GM15510 (cell line): Measurements from ENCODE around the gene XPR1.

Source experiments
- POLR2A ChIP-seq: IDR thresholded peaks from 3 replicates; pipeline ENCODE4 v1.6.1; 2011; ENCODE audit warnings: borderline replicate concordance; ENCODE audit not compliant: insufficient read length; ENCODE audit errors: extremely low read depth

The XPR1 gene

DNA sequence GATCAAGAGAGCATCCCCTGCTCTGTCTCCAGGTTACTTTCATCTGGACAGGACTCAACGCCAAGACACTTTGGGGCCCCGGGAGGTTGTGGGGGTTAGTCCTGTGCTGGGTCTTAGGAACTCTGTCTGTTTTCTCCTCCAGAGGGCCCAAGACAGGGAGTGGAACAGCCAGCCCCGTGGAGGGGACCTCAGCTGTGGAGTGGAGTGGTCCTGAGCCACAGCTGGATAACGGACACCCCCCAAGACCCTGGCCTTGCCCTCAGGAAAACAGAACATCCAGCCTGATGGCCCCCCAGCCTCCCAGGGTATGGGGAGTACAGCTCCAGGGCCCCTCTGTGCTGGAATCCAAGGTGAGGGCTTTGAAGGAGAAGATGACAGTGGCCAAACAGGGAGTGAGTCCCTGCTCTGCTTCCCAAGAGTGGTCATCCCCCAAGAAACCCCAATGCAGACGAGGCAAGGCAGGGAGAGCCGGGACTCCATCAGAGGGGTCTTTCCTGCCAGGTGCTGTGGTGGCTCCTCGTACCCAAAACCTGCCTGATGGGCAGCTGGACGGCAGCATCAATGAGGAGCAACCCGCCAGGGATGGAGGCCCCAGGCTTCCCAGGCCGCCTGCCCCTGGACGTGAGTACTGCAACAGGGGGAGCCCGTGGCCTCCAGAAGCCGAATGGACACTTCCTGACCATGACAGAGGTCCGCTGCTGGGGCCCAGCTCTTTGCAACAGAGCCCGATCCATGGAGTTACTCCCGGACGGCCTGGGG lies 284.4 kb downstream of the XPR1 start:
- TF ChIP-seq POLR2A: no peak

DNA sequence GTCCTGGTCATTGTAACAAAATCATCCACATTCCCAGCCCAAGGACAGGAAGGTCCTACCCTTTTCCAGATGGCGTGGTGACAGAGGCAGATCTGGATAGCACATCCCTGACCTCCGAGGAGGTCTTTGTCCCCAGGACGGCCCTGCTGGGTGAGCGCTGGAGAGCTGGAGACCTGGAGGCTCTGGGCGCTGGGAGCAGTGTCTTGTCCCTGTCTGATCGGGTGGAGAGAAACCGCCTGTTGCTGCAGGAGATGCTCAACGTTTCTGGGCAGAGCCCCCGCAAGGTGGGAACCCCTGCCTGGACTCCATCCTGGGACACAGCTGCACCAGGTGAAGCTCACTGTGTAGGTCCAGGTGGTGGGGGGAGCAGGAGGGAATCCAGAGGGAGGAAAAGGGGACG lies 284.9 kb downstream of the XPR1 start:
- no peak for TF ChIP-seq POLR2A

DNA sequence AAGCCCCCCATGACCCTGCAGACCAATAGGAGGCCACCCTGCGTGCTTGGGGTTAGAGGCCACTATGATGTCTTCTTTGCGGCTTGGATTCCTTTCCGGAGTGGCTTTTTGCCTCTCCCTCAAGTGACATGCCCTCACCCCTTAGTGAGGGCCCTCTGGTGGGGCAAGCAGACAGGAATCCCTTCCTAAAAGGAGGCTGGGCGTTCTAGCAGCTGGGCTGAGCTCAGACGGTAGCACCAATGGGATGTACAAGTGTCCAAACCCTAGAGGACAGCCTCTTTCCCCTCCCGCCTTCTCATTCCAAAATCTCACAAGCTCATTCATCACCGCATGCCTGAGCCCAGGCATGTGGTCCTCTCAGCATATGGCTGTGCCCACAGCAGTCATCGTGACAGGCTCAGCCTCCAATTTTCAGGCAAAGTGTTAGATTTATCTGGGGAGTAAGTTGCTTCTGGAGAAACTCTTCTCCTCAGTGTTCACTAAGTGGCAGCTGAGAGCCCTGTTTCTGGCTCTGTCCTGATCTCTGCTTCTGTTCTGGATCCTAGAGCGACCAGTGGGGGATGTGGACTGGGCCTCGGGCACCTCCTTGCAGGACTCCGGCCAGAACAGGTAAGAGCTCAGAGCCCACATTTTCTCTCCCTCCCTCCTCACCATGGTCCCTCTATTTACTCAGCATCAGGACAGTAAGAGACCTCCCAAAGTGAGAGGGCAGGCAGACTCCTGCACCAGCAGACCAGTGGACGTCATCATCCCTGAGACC lies 285.7 kb downstream of the XPR1 start:
- TF ChIP-seq POLR2A: no peak

DNA sequence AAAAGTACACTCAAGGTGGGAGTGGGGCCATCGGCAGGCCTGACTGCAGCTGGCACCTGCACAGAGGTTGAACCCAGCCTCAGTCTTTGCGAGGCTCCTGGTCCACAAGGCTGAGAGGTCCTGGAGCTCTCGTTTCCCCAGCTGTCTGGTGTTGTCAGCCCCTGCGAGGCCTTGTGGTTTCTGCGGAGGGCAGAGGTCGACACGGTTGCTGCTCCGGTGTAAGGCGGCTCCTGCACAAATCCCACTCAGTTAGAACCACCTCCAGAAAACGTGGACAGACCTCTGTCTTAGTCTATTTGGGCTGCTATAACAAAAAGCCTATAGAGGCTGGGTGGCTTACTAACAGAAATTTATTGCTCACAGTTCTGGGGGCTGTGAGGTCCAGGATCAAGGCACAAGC lies 286.7 kb downstream of the XPR1 start:
- TF ChIP-seq POLR2A: no peak

DNA sequence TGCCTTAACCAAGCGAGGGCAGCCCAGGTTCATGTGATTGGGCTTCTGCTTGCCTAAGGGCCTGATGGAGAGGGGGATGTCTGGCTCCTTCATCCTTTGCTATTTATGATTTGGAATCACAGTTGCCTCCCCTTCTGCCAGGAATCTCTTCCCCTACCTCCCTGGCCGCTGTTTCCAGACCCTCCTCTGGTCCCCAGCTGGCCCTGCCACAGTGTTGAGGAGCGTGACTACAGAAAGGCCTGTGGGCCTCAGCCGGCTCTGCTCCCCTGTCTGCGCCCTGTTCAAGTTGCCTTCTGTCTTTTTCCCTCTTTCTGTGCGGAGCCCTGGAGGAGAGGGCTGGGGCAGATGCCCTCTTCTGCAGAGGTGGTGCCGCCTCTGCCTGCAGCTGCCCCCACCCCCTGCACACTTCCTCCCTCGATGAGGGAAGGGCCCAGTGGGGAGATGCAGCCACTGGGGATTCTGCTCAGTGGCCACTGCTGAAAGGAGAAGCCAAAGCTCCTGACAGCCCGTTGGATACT lies 287.4 kb downstream of the XPR1 start:
- no peak for TF ChIP-seq POLR2A

DNA sequence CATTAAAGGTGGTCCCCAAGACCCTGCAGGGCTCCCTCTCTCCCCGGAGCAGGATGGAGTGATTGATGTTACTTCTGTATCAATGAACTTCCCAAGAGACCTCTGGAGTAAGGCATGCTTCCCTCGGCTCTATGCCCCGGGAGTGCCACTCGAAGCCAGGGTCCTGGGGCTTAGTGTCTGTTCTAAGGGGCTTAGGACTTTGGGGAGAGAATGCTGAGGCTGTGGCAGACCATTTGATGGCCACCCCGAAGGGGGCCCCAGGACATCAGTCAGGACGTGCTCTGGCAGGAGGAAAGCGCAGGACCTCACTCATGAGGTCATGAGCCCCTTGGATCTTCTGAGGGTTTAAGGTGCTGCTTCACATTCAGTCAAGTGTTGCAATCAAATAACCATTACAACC lies 288.4 kb downstream of the XPR1 start:
- TF ChIP-seq POLR2A: no peak

DNA sequence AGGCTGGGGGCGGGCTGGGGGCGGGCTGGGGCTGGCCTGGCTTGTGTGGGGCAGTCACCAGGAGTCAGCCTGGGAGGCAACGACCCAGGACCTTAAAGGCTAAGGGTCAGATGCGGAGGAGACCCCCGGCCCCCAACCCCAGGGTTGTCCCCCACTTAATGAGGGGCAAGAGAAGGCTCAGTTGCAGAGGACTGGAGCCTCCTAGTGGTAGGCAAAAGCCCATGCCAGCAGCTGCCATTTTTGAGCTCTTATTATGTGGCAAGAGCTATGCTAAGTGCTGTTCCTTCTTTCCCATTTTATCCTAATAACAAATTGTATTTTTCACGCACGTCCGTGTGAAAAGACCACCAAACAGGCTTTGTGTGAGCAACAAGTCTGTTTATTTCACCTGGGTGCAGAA lies 288.9 kb downstream of the XPR1 start:
- no peak for TF ChIP-seq POLR2A

DNA sequence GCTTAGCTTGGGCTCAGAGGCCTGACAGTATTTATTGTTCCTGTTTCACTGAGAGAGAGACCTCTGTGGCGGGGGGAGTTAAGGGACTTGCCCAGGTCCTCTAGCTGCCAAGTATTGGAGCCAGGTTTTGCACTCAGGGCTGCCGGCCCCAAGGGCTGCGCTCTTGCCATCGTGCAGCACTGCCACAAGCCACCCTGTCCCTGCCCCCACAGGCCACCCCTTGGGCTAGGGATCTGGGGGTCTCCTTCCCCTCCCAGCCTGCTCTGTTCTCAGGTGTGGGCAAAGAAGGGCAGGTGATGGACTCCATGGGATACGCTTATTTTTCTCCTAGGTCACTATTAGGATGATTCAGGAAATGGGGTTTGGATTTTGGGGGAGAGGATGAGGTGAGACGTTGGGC lies 289.6 kb downstream of the XPR1 start:
- TF ChIP-seq POLR2A: no peak

DNA sequence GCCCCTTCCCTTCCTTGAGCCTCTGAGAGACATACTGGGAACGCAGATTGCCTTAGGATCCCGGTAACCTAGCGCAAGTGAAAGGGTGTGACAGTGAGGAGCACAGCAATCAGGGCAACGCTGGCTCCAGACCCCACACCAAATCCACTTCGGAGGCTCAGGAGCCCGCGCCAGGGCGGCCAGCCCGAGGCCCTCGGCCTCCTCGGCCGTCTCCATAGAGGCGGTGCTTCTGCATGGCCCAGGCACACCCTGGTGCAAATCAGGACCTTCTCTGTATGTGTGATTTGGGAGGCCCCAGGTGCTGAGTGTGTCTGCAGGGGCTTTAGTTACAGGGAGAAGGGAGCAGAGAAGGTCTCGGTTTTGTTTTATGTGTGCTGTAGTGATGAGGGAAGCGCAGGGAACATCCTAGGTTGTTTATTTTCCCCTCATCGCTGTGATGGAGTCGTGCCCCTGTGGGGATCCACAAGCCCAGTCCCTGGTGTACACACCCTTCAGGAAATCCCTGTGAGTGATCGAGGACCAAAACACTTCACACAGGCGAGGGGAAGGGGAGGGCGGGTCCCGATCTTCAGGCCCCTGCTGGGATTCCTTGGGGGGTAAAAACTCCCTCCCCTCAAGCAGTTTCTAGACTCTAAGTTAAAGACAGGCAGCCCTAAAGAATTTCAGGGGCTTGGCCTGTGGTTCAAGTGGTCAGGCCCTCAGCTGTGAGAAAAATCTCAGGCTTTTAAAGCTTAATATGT lies 290.2 kb downstream of the XPR1 start:
- TF ChIP-seq POLR2A: no peak

DNA sequence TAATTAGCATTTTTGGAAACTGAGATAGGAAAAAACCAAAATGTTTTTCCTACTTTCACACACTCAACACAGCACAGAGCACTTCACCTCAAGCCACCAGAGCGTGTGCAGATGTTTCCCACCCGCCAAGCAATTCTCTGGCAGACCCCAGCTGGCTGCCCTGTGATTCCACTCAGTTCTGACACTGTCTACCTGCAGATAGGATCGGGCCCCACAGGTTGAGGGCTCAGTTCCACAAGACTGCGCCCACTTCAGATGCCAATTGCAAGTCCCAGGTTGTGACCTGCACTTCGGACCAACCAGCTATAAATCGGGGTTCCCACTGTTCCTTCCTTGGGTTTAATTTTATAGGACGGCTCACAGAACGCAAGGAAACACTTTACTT lies 290.8 kb downstream of the XPR1 start:
- TF ChIP-seq POLR2A: no peak

DNA sequence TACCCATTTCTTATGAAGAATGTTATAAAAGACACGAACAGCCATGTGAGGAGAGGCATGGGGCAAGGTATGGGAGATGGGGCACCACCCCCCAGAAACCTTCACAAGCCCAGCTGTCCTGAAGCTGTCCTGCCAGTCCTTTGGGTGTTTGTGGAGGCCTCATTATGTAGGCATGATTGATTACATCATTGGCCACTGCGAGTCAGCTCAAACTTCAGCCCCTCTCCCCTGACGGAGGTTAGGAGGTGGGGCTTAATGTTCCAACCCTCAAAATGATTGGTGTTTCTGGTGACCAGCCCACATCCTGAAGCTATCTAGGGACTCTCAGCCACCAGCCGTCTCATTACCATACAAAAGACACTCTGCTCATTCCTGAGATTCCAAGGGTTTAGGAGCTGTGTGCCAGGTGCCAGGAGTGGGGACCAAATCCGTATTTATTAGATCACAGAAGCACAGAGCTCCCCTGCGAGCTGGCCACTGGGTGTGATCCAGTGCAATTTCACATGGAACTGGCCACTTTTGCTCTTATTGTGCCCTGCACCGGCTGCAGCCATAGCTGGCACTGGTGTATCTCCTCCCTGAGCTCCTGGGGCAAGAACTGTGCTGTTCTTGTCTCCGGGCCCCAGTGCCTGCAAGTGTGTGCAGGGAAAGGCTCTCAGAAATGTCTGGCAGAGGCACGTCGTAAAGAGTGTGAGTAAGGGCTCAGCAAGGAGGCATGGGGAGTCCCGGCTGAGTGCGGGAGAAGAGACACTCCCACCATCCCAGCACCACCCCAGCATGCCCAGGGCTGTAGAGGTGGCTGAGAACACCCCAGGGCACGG lies 291.4 kb downstream of the XPR1 start:
- TF ChIP-seq POLR2A: no peak

DNA sequence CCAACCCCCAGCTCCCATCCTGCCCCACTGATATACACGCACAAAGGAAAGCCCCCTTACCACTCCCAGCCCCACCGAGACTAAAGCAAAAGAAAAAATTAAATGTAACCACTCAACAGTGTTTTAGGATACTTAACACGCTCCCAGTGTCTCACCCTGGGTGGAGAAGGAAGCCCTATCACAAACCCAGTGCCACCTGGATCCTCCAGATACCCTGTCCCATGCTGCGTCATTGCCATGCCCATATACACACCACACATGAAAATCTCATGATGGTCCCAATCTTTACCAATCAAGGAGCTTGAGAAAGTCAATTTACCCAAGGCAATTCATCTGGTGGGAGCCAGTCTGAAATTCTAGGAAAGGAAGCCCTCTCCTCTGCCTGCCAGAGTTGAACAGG lies 292.1 kb downstream of the XPR1 start:
- TF ChIP-seq POLR2A: no peak

DNA sequence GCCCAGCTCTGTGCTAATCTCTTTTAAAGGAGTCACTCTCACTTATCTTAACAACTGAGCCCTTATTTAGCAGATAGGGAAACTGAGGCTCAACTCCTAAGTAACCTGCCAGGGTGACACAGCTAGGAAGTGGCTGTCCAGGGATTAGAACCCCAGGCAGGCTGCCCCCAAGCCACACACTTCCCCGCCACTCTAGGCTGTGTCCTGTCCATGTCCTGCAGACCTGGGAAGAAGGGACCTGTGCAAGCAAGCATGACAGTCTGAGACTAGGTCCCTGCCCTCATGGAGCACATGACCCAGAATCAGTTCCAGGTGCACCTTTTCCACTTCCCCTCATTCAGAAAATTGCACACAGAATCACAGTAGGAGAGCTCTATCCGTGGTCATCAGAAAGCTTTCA lies 293.1 kb downstream of the XPR1 start:
- TF ChIP-seq POLR2A: no peak

DNA sequence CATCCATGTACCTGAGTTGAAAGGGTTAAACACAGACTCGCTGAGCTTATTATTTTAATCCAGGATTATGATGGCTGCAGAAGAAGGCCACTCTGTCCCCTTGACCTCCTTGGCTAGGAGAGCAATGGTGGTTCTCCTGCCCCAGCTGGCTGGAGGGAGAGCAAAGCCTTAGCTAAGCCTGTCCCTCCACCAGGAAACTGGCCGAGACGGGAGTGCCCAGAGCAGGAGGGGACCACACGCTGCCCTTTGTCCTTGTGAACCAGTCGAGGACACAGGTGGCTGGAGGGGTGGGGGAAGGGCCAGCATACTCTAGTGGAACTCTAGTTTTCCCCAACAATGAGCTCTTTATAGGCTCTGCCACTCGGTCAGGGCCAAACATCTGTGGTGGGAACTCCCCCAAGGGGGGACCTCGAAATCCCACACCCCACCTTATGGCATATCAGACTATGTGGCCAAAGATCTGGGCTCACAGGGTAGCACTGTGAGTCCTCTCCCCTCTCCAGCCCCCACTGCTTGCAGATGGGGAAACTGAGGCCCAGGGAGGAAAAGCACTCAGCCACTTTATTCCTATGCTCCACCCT lies 293.7 kb downstream of the XPR1 start:
- TF ChIP-seq POLR2A: no peak
